ENCODE measurements around the gene CALN1.

- TF ChIP-seq CTCF (IDR thresholded peaks at IDR 0.05) (no peak), POLR2A (IDR thresholded peaks at IDR 0.05) (no peak), POLR2AphosphoS5 (IDR thresholded peaks at IDR 0.05) (no peak)
These were observed 618.9 kb downstream of the CALN1 start for GRCh38 chr7:71793251-71793650.
